GM19397 (cell line): ENCODE data around the gene GPATCH3.
"Not testable (repeated sequence)": the region's sequence is repeated elsewhere in the genome, so short reads cannot be mapped to it uniquely, and the experiment has no call there.

ENCODE experiments used
- ATAC-seq: cut with Tn5 transposase; IDR thresholded peaks from one replicate; pipeline ENCODE4 v1.9.1; 2021; ENCODE audit warnings: mild to moderate bottlenecking, moderate library complexity; ENCODE audit not compliant: unreplicated experiment

The GPATCH3 gene, protein sequence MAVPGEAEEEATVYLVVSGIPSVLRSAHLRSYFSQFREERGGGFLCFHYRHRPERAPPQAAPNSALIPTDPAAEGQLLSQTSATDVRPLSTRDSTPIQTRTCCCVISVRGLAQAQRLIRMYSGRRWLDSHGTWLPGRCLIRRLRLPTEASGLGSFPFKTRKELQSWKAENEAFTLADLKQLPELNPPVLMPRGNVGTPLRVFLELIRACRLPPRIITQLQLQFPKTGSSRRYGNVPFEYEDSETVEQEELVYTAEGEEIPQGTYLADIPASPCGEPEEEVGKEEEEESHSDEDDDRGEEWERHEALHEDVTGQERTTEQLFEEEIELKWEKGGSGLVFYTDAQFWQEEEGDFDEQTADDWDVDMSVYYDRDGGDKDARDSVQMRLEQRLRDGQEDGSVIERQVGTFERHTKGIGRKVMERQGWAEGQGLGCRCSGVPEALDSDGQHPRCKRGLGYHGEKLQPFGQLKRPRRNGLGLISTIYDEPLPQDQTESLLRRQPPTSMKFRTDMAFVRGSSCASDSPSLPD

DNA sequence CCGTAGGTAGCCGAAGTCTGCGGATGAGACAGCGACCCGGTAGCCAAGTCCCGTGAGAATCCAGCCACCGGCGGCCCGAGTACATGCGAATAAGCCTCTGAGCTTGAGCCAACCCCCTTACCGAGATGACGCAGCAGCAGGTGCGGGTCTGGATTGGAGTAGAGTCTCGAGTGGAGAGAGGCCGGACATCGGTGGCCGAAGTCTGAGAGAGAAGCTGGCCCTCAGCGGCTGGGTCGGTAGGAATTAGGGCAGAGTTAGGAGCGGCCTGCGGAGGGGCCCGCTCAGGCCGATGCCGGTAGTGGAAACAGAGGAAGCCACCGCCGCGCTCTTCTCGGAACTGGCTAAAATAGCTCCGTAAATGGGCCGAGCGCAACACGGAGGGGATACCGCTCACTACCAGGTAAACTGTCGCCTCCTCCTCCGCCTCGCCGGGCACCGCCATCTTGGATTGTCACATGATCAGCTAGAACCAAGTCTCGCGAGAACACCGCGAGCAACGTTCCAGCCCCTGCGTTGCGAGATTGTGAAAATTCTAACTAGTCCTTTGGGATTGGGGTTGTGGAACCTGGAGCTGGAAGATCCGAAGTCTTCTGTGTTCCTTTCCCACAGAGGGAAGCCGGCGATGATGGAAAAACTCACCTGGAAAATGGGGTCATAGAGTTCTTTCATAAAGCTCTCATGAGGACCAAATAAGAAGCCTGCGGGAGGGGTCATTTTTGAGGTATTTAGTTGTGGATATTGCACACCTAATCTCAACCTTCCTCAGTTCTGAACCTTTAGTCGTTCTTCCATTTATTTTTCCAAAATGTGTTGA lies at the start of gene GPATCH3:
GPATCH3 (minus strand) TSS at position 467 of the 814 bp plus-strand sequence; CDS start at position 442, 25 bp downstream.
- ATAC-seq = peak; percentile 67

DNA sequence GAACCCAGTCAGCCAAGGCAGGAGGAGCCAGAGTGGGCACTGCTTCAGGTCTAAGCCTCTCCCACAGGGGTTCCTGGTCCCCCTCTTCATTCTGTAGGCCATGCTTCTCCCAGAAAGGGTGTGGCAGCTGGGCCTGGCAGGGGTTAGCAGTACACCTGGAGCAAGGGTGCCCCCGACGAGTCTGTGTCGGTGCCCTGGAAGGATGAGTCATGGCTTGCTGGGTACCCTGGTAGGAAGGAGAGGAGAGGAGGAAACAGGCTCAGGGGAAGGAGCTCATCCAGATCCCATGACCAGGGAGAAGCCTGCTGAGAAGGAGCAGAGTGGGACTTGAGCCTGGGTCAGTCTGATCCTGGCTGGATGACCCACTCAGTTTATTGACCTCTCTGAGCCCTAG lies 49.7 kb upstream of the GPATCH3 start:
- ATAC-seq = no peak

DNA sequence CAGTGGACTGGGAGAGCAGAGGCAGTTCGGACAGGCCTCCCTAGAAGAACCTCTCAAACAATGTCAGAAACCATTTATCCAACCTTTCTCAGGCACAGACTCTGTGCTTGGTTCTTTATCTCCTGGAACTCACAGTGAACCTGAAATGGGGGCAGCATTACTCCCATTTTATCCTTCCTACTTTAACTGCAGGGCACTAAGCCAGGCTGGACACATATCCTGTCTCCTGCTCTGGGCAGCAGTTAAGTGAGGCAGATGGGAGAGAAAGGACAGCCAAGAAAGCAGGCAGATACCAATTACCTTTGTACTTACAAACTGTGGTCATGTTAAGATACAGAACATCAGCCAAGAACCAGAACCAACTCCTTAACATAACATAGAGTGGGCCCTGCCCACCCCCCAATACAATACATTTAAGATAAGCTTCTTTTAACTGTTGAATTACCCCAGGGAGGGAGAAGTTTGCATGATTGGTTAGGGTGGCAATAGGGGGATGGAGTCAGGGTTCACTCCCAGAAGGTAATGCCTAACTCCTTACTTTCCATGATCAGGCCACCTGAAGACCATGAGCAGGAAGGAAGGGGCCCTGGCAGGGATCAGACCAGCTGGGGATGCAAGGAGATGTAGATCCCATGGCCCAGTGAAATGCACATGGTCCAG lies 49.1 kb upstream of the GPATCH3 start:
- ATAC-seq = no peak

DNA sequence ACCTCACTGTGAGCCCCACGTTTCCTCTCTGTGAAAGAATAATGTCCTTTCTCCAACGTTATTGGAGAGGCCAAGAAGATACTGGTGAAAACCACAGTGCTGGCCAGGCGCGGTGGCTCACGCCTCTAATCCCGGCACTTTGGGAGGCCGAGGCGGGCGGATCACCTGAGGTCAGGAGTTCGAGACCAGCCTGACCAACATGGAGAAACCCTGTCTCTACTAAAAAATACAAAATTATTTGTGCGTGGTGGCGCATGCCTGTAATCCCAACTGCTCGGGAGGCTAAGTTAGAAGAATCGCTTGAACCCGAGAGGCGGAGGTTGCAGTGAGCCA lies 48.4 kb upstream of the GPATCH3 start:
- ATAC-seq = not testable (repeated sequence)

DNA sequence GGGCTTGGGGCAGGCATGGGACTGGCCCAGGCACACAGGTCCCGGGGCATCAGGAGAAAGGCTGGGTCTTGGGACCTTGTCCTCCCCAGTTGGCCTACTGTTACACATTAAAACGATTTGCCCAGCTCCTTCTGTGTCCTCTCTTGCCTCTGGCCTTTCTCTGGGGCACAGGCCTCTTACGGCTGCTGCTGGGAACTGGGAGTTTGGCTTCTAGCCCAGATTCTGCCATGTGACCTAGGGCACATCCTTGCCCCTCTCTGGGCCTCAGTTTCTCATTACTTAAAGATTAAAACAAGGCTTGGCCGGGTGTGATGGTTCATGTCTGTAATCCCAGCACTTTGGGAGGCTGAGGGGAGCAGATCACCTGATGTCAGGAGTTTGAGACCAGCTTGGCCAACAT lies 46.0 kb upstream of the GPATCH3 start:
- no peak for ATAC-seq

DNA sequence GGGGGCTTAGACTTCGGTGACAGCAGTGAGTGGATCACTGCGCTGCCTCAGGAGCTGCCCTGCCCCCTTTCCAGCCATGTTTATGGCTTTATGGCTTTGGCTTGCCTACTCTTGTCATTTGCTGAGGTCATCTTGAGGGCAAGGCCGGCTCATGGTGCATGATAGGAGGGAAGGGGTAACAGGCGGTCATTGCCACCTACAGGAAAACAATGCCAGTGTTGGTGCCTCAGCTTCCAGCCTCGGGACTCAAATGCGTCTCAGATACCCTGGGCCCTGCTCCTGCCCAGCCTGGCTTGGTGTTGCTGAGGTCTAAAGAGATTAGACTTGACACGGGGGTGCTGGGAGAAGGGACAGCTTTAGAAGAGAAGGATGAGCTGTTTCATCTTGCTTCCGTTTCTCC lies 45.5 kb upstream of the GPATCH3 start:
- ATAC-seq = no peak

DNA sequence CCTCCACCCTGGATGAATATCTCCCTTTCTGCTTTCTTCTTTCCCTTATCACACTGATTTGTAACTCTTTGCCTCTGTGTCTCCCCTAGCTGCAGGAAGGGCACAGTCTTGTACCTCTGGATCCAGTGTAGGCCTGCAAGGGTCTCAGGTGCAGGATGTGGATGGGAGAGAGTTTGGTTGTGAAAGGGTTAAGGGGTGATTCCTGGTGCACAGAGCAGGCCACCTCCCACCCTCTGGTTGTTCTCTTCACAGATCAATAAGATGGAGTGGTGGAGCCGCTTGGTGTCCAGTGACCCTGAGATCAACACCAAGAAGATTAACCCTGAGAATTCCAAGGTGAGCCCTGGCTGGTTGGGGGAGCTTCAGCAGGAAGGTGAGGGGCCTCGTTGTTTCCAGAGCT lies 44.9 kb upstream of the GPATCH3 start:
- ATAC-seq = no peak

DNA sequence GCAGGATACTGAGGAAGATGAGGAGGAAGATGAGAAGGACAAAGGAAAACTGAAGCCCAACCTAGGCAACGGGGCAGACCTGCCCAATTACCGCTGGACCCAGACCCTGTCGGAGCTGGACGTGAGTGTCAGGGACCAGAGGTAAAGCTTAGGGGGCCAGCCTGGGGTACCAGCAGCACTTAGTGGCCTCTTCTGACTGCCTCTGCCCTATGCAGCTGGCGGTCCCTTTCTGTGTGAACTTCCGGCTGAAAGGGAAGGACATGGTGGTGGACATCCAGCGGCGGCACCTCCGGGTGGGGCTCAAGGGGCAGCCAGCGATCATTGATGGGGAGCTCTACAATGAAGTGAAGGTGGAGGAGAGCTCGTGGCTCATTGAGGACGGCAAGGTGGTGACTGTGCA lies 42.4 kb upstream of the GPATCH3 start:
- ATAC-seq = no peak

DNA sequence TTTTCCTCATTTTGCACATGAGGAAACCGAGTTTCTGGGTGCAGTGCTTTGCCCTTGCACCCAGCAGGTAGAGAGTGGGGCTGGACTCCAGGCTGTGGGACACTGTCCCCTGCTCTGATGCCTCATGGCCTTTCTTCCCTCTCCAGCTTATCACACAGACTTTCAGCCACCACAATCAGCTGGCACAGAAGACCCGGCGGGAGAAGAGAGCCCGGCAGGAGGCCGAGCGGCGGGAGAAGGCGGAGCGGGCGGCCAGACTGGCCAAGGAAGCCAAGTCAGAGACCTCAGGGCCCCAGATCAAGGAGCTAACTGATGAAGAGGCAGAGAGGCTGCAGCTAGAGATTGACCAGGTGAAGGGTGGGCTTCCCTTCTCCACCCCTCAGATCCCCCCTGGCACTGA lies 41.0 kb upstream of the GPATCH3 start:
- ATAC-seq = no peak

DNA sequence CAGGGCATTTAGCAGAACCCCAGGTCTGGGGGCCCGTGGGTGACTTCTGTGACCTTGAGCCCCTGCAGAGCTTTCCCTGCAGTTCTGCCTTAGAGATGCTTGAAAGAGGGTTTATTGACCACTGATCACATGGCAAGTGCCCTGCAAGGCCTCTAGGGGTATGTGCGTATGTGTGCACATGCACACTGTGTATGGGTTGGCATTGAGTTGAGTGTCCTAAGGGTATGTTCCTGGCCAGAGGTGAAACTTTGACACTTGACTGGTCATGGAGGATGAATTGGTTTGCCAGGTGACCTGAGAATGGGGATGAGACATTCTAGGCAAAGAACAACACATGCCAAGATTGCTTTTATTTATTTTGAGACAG lies 38.4 kb upstream of the GPATCH3 start:
- ATAC-seq = no peak

DNA sequence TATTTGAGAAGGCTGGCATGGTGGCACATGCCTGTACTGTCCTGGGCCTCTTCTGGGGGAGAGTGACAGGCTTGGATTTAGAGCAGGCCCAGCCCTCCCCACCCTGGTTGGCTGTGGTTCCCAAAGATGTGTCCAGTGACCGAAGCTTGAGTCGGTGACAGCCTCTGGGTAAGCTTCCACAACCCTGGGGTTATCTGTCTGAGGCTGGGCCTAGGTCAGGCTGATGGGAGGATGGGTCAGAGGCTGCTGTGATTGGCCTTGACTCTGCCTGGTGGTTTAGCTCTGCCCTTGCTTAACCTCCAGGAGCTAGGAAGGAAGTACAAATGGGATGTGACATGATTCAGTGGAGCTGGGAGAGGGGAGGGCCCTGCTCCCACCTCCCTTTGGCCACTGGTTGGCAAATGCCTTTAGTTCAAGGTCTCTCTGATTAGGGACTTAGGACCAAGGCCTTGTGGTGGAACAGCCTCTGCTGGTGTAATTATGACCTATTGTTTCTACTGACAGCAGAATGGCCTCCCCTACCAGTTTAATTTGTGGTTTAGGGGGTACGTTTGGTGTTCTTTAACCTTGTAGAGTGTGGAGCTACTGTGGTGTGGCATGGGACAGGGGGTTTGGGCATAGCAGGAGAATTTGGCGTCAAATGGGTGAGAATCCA lies 37.9 kb upstream of the GPATCH3 start:
- ATAC-seq = no peak

DNA sequence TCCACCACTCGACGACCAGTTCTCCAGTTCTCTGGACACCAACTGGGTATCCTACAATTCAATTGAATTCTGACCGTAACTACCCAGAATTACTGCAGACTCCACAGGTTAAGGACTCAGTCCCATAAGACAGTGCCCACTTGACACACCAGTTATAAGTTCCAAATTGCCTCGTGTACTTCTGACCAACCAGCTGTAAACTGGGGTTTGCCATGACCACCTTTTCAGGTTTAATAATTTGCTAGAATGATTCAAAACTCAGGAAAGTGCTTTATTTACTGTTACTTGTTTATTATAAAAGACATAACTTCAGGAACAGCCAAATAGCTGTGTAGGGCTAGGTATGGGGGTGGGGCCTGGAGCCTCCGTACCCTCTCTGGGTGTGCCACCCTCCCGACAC lies 36.6 kb upstream of the GPATCH3 start:
- ATAC-seq = no peak

DNA sequence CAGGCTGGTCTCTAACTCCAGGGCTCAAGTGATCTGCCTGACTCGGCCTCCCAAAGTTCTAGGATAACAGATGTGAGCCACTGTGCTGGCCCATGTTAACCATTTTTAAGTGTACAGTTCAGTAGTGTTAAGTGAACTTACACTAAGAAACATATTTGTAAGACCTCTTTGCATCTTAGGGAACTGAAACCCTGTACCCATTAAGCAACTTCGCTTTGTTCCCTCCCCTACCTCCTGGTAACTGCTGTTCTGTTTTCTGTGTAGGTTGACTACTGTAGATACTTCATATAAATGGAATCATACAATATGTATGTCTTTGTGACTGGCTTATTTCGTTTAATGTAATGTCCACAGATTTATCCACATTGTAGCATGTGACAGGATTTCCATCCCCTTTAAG lies 32.3 kb upstream of the GPATCH3 start:
- ATAC-seq = no peak

DNA sequence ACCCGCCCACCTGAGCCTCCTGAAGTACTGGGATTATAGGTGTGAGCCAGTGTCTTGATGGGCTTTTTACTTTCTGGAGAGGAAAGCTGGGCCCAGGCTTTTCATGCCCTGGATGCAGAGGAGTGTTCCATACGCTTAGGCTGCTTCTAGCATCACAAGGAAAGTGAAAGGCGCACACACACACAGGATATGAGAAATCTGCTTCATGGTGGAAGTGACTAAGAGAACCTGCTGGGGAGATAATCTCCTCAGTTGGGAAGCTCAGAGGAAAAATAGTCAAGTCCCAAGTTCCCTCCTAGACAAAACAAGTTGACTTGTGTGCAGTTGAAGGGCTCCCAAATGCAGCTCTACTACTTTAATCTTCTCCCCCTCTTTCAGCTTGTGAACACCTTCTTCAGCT lies 23.4 kb upstream of the GPATCH3 start:
- ATAC-seq = no peak

DNA sequence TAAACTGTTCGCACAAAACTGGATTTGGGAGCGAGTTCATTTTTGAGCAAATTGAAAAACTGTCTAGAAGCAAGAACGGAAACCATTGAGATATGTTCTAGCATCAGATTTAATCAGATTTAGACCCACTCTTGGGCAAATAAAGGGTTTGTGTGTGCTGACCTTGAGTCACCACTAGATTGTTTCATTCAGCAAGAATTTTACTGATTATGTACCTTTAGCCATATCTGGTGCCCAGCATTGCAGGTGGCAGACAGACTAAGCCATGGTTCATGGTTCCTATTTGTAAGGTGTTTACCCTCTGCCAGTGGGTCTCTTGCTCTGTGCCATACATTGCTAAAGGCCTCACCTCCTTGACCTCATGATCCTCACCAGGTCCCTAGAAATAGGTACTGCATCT lies 22.6 kb upstream of the GPATCH3 start:
- ATAC-seq = no peak

DNA sequence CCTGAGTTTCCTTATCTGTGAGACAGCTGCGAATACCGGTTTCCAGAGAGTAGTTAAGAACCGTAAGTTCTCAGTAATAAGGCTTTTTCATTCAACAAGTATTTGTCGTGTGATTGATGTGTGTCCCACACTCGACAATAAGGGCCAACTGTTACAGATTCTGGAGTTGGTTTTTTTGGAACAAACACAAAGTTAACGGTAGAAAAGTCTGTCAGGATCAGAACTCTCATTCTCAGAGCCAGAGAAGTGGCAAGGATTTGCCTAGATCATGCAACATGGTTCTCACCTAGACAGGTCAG lies 22.1 kb upstream of the GPATCH3 start:
- no peak for ATAC-seq

DNA sequence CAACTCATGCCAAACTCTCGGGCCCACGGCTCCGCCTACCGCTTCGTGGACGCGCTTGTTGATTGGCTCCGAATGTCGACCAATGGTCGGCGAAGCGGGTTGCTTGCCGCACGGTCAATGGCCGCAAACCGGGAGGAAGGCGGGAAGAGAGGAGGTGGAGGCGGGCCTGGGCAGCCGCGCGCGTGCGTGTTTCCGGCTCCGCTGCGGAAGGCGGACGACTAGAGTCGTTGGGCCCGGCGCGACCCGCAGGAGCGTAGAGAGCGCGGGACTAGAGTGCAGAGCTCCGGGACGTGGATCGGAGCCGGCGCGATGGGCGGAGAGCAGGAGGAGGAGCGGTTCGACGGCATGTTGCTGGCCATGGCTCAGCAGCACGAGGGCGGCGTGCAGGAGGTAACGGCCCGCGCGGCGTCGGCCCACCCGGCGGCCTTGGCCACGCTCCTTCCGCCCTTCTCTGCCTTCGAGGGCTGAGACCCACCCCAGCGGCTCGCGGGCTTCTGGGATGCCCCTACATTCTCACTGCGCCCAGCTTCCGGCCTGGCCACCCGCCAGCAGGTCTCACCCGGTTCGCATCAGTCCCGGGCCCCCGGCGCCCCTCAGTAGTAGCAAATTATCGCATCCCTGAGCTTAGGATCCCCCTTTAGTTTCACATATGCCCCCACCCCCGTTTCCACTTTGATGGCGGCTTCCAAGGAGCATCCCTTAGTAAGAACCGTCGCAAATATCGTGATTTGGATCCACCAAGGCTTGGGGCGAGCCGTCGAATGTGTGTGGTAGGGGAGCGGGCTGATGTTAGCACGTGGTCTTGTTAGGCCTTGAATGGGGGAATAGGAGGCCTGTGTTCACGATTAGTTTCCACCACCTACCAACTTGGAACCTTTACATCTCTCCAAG lies 21.5 kb upstream of the GPATCH3 start, which contains the start of gene NUDC:
NUDC (plus strand) TSS at position 204 of the 891 bp plus-strand sequence; CDS start at position 310, 106 bp downstream.
- ATAC-seq = peak; percentile 93

DNA sequence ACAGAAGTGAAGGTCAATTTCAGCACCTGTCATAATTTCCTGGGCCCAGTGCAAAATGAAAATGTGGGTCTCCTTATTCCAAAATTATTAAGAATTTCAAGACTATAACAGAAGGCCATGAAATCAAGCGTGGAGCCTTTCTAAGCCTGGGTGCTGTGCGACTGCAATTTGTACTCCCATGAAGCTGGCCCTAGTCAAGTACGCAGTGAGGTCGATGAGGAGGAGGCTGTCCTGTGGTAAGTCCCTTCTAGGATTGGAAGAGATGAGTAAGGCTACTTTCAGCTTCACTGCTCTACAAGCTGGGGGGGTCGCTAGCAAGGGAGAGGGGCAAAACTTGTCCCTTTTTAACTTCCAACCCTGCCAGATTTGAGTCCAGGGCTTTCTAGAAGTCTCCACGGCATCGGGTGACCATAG lies 20.9 kb upstream of the GPATCH3 start:
- ATAC-seq = no peak

DNA sequence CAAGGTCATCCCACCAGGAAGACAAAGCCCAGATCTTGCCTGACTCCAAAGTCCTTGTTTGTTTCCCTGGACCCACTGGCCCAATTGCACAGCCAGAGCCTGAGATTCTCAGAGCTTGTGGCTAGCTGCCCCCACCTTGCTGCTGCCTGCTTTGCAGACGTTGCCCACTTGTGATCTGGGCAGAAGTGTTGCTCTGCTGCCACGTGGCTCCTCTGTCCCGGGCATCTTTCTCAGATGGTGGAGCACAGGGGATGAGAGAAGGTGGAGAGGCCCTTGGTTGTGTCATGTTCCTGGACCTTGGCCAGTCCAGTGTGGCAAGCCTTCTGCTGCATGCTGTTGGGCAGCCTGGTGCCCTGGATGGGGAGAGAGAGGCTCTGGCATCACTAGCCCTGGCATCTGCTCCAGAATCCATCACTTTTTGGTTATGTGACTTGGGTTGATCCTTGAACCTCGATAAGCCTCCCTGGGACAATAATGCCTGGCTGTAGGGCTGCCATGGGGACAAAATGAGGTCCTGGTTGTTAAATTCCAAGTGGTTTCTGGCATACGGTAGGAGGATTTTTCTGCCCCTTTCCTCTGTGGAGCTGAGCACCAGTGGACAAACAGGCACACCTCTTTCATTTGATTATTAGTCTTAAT lies 15.1 kb upstream of the GPATCH3 start:
- no peak for ATAC-seq
